Heart left ventricle (tissue), 13 donors: ENCODE measurements around the gene SIGLEC9.

Experiments used
- CTCF ChIP-seq, 12 donors: fragments of 200-600 bp; sonication (generic) in 4 of 12; IDR thresholded peaks; one replicate each; pipeline versions ENCODE4 v1.5.0 to v1.8.0; 2018 to 2022; ENCODE audit warnings: antibody characterized with exemption in 12 of 12, mild to moderate bottlenecking in 5 of 12
- POLR2A ChIP-seq, 2 donors: fragments of 450-650 bp; IDR thresholded peaks; one replicate each; pipeline ENCODE4 v1.6.1; 2017; ENCODE audit warnings: antibody characterized with exemption in 2 of 2, mild to moderate bottlenecking in 2 of 2, moderate library complexity in 2 of 2
- donor health status: ischemic (EF 13 %, LVEDD 7.1; RV severe dilation, severe dysfunction).
- donor health status: DM: no; HTN: yes; CAD: no.
- donor health status: DM: no; HTN: no; CAD: no.
- donor health status: ischemic (EF 25% LVEDD 6.9; RV normal size, moderate dysfunction).
- donor health status: ischemic (EF 25% LVEDD 5.7; RV mildly dilated, moderate dysfunction).
- donor health status: ischemic (EF 35%, LVEDD 5.7; RV mildly dilated, moderate dysfunction).
- donor health status: nonischemic (EF 11% LVEDD 7.7; RV severe dilation, severe dysfunction).
- donor health status: DM: yes; HTN: yes; CAD: no.
- donor health status: PGD.
- donor health status: ischemic (EF 29% LVEDD 5.4; RV normal size, mild dysfunction).
- donor health status: nonischemic (EF 23%, LVEDD 6.1; RV moderate dilation, normal function).

DNA sequence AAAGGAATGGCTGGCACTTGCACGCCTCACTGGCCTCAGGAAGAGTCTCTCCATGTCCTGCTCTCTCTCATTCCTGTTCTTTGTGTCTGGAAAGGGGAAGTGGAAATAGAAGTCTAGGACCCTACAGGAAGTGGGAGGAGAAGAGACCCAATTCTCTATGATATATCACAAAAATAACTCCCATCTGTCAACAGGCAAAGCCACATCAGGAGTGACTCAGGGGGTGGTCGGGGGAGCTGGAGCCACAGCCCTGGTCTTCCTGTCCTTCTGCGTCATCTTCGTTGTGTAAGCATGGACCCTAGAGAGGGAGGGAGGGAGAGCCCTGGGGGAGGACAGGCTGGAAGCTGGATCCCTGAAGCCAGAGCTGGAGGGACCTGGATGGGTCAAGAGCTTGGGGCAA is 3.0 kb downstream of the SIGLEC9 start:
- TF ChIP-seq CTCF (IDR thresholded peaks at IDR 0.05) (no peak), POLR2A (IDR thresholded peaks at IDR 0.05) (no peak)
